Epithelial cell of esophagus (primary cell): ENCODE measurements around the gene CTNNA2.

Source experiments
- DNase-seq: peaks from one replicate; pipeline ENCODE4 v3.0.0; 2010; ENCODE audit warnings: low read depth
- H3K4me3 ChIP-seq: 2 replicates; pipeline ENCODE4 v1.5.1; 2011; ENCODE audit warnings: mild to moderate bottlenecking, low read length, control low read depth
- TF ChIP-seq, protein P1 (sequence below): IDR thresholded peaks from 2 replicates; pipeline ENCODE4 v1.5.1; 2011; ENCODE audit warnings: low read depth, mild to moderate bottlenecking, low read length, control low read depth, inconsistent platforms; ENCODE audit not compliant: insufficient read depth; ENCODE audit errors: missing control alignments

The CTNNA2 gene

DNA sequence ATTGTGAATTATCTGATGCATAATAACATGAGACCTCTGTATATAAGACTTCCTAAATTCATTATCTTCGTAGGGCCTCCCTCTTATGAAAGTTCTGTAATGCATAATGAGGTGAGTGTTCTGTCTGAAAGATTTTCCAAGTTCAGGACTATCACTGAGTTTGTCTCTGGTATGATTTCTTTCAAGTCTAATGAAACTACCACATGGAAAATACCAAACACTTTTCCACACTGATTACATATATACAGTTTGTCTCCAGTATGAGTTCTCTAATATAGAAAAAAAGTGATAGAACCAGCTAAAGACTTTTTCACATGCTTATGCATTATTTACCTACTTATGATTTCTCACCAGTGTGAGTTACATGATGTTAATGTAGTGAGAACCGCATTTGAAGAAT is 34.7 kb downstream of the CTNNA2 start:
- no peak for DNase-seq
- no peak overlapping the region for H3K4me3 ChIP-seq
- TF ChIP-seq, protein P1, sequence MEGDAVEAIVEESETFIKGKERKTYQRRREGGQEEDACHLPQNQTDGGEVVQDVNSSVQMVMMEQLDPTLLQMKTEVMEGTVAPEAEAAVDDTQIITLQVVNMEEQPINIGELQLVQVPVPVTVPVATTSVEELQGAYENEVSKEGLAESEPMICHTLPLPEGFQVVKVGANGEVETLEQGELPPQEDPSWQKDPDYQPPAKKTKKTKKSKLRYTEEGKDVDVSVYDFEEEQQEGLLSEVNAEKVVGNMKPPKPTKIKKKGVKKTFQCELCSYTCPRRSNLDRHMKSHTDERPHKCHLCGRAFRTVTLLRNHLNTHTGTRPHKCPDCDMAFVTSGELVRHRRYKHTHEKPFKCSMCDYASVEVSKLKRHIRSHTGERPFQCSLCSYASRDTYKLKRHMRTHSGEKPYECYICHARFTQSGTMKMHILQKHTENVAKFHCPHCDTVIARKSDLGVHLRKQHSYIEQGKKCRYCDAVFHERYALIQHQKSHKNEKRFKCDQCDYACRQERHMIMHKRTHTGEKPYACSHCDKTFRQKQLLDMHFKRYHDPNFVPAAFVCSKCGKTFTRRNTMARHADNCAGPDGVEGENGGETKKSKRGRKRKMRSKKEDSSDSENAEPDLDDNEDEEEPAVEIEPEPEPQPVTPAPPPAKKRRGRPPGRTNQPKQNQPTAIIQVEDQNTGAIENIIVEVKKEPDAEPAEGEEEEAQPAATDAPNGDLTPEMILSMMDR: no peak

DNA sequence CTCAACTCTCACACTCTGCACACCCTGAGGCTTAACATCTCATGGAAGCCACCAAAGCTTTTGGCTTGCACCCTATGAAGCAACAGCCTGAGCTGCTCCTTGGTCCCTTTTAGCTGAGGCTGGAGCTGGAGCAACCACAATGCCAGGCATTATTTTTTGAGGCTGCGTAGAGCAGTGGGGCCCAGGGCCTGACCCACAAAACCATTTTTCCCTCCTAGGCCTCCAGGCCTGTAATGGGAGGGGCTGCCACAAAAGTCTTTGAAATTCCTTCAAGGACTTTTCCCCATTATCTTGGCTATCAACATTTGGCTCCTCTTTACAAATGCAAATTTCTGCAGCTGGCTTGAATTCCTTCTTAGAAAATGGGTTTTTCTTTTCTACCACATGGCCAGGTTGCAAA is 39.8 kb downstream of the CTNNA2 start:
- no peak for DNase-seq

DNA sequence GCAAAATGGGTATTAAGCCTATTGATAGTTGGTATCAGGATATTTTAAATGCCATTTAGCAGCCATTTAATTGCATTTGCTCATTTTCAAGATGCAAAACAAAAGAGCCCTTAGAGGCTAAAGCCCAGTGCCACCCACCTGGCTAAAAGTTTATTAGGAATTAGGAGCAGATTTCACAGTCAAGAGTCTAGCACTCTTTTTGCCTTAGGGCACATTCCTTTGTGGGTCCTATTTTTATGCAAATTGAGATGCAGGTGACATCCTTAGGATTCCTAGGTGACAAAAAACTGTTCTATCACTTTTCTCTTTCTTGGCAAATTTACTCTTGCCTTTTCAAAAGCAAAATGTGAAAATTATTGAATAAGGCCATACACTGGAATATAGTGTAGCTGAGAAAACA is 42.0 kb downstream of the CTNNA2 start:
- H3K4me3 ChIP-seq: no peak overlapping the region
- no peak for DNase-seq
- TF ChIP-seq, protein P1: no peak

More for the DNA sequence above, 39.8 kb downstream of the CTNNA2 start:
- TF ChIP-seq, protein P1: no peak
- no peak overlapping the region for H3K4me3 ChIP-seq

DNA sequence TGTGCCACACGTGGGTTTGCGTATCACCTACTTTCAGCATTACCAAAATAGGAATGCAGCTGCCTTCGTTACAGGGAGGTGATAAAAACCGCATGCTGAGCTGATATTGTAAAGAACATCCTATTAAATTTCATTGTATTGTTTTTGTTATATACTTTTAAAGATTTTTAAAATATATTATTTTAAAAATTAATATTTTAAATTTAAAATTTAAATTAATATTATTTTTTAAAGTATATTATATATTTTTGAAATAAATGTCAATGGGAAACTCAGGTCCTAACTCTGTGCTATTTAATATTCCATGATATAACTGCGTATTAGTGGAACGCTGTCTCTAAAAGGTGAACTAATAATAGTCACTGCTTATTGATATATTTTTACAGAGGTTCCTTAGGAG is 51.2 kb downstream of the CTNNA2 start:
- TF ChIP-seq, protein P1: no peak
- H3K4me3 ChIP-seq: no peak overlapping the region
- DNase-seq: no peak

DNA sequence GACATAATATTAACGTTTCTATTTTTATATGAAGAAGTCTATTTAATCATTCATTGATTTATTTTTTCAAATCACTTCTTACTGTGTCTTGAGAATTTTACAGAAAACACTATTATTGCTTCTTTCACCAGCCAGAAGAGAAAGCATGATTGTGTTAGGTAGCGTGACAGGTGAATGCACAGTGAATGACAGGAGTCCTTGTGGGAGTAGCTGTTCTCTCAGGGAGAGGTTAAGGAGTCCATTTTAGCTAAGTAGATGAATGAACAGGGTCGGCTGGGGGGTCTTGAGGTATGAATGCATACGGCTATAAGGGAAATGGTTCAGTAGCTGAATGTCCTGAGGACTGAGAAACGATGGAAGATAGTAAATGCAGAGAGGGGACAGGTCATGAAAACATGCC is 56.2 kb downstream of the CTNNA2 start:
- no peak for DNase-seq
- TF ChIP-seq, protein P1: no peak

DNA sequence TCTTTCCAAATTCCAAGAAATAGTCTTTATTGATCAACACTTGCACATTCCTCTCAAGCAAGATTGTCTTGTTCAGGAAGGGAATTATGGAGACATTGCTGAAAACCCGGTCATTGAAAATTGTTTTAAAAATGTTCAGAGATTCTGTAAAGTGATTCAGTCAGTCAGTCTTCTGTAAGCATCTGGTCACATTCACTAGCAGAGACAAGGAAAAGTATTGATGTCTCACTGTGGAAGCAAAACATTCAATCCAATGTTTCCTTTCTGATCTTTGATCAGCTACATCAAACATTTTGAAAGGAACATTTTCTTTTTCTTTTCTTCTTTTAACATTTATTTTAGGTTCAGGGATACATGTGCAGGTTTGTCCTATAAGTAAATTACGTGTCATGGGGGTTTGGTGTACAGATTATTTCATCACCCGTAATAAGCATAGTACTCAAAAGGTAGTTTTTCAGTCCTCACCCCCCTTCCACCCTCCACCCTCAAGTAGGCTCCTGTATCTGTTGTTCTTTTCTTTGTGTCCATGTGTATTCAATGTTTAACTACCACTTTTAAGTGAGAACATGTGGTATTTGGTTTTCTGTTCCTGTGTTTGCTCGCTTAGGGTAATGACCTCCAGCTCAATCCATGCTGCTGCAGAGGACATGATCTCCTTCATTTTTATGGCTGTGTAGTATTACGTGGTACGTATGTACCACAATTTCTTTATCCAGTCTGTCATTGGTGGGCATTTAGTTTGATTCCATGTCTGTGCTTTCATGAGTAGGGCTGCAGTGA is 61.2 kb downstream of the CTNNA2 start:
- TF ChIP-seq, protein P1: no peak
- H3K4me3 ChIP-seq: no peak overlapping the region
- no peak for DNase-seq

More for the DNA sequence above, 56.2 kb downstream of the CTNNA2 start:
- no peak overlapping the region for H3K4me3 ChIP-seq

DNA sequence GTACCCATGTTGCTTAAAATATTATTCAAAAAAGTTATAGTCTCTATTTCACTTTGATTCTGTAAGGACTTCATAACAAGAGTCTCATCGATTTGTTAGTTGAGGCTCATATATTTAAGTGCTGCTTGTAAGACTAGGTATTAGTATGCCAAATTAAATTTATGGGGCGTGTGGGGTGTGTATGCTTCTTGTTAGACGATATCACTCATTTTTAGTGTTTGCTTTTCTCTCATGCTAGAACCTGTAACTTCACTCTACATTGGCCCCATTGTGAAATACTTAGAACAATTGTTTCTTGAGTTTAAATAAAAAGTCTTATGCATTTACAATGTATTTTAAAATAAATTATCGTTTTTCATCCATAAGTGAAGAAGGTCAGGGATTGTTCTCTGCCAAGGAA is 63.6 kb downstream of the CTNNA2 start:
- no peak for DNase-seq
- no peak overlapping the region for H3K4me3 ChIP-seq
- TF ChIP-seq, protein P1: no peak
